HepG2 (cell line): ENCODE data around the gene DCTN1. TPM values are rescaled to one million over a fixed set of nuclear protein-coding genes. Genes with fewer than 3 reads are reported as not detected.

Experiments
- ELK4 ChIP-seq: sonication (generic); formaldehyde crosslinking; IDR thresholded peaks from 2 replicates; pipeline ENCODE4 v1.9.0; 2021; ENCODE audit warnings: missing genetic modification reagents, borderline replicate concordance
- EP300 ChIP-seq, 3 experiments: sonication (generic) in 1 of 3; formaldehyde crosslinking in 1 of 3; IDR thresholded peaks; 2 replicates each; pipeline versions ENCODE4 v1.5.1 to v1.6.1; 2011 to 2020; ENCODE audit warnings: low read depth in 2 of 3, low read length in 2 of 3, borderline replicate concordance in 1 of 3, improper control_type of control experiment in 1 of 3, mild to moderate bottlenecking in 1 of 3, missing genetic modification reagents in 1 of 3, moderate library complexity in 1 of 3
- FOXJ3 ChIP-seq: sonication (generic); formaldehyde crosslinking; IDR thresholded peaks from 2 replicates; pipeline ENCODE4 v1.4.0; 2020; ENCODE audit warnings: missing genetic modification reagents, mild to moderate bottlenecking, borderline replicate concordance
- FOXM1 ChIP-seq: sonication (generic); formaldehyde crosslinking; IDR thresholded peaks from 2 replicates; pipeline ENCODE4 v1.5.0; 2020; ENCODE audit warnings: missing genetic modification reagents
- LBX2 ChIP-seq: sonication (generic); formaldehyde crosslinking; IDR thresholded peaks from 2 replicates; pipeline ENCODE4 v1.5.0; 2020; ENCODE audit warnings: missing genetic modification reagents, mild to moderate bottlenecking, borderline replicate concordance
- RBAK ChIP-seq: sonication (generic); formaldehyde crosslinking; IDR thresholded peaks from 2 replicates; pipeline ENCODE4 v1.5.1; 2020; ENCODE audit warnings: mild to moderate bottlenecking, missing genetic modification reagents
- RNF2 ChIP-seq: fragments of 450-650 bp; conservative IDR thresholded peaks from 2 replicates; pipeline ENCODE4 v1.6.1; 2016; ENCODE audit warnings: low read depth
- SOX6 ChIP-seq, 2 experiments: fragments of 450-650 bp in 1 of 2; sonication (generic) in 1 of 2; formaldehyde crosslinking in 1 of 2; IDR thresholded peaks; 2 replicates each; pipeline versions ENCODE4 v1.4.0 to v1.6.1; 2017 to 2020; ENCODE audit warnings: antibody characterized with exemption in 1 of 2, mild to moderate bottlenecking in 1 of 2, missing genetic modification reagents in 1 of 2
- ZEB1 ChIP-seq: IDR thresholded peaks from 2 replicates; pipeline ENCODE4 v1.6.1; 2012; ENCODE audit warnings: mild to moderate bottlenecking, low read depth, inconsistent platforms; ENCODE audit not compliant: insufficient replicate concordance
- ZNF142 ChIP-seq: sonication (generic); formaldehyde crosslinking; IDR thresholded peaks from 2 replicates; pipeline ENCODE4 v1.4.0; 2020; ENCODE audit warnings: missing genetic modification reagents
- ZNF331 ChIP-seq: sonication (generic); formaldehyde crosslinking; IDR thresholded peaks from 2 replicates; pipeline ENCODE4 v1.4.0; 2020; ENCODE audit warnings: missing genetic modification reagents
- ZNF432 ChIP-seq: sonication (generic); formaldehyde crosslinking; IDR thresholded peaks from 2 replicates; pipeline ENCODE4 v1.5.0; 2020; ENCODE audit warnings: missing genetic modification reagents, mild to moderate bottlenecking, borderline replicate concordance
- ZNF543 ChIP-seq: sonication (generic); formaldehyde crosslinking; IDR thresholded peaks from 2 replicates; pipeline ENCODE4 v1.4.0; 2020; ENCODE audit warnings: mild to moderate bottlenecking, missing genetic modification reagents
- ZNF556 ChIP-seq: sonication (generic); formaldehyde crosslinking; IDR thresholded peaks from 2 replicates; pipeline ENCODE4 v1.4.0; 2020; ENCODE audit warnings: mild to moderate bottlenecking, missing genetic modification reagents, borderline replicate concordance
- ZNF670 ChIP-seq: sonication (generic); formaldehyde crosslinking; IDR thresholded peaks from 2 replicates; pipeline ENCODE4 v1.8.0; 2022; ENCODE audit warnings: mild to moderate bottlenecking, missing genetic modification reagents, borderline replicate concordance
- polyA plus RNA-seq, 8 experiments: library from polyadenylated mRNA; depleted of rRNA in 3 of 8; stranded (reverse) in 7 of 8; unstranded in 1 of 8; fragments of >200 nt; fragmentation: Illumina TruSeq in 4 of 8; extraction: Trizol in 4 of 8; gene quantifications; 2 replicates each; pipeline versions ENCODE4 v1.2.1 to v1.2.3, GENCODE V29; 2011 to 2016; ENCODE audit warnings: low read depth in 4 of 8, missing spikeins in 1 of 8, mixed read lengths in 1 of 8; ENCODE audit not compliant: insufficient read depth in 1 of 8
- total RNA-seq, 5 experiments: library from RNA; depleted of rRNA; stranded (reverse); fragments of >200 nt; fragmentation: Illumina TruSeq; extraction: Trizol; gene quantifications; 2 replicates each; pipeline ENCODE4 v1.2.3, GENCODE V29; 2016; ENCODE audit warnings: low read depth in 1 of 5
- TF ChIP-seq, protein P1 (sequence below): sonication (generic); formaldehyde crosslinking; IDR thresholded peaks from 2 replicates; pipeline ENCODE4 v1.8.0; 2022; ENCODE audit warnings: mild to moderate bottlenecking, missing genetic modification reagents; ENCODE audit not compliant: insufficient replicate concordance
- TF ChIP-seq, protein P2 (sequence below): sonication (generic); formaldehyde crosslinking; conservative IDR thresholded peaks from 2 replicates; pipeline ENCODE4 v1.8.0; 2022; ENCODE audit warnings: missing genetic modification reagents

Gene DCTN1
- total and polyA plus RNA-seq, 2 of the 13 experiments (the other 11 are each of a cell fraction or from before 2014, with no cell fraction given) = 73.2 to 122 TPM

GRCh38 chr2:74421221-74421870 is 41.2 kb upstream of the DCTN1 start, which contains the start of the genes C2orf81 and WDR54 (continued):
- TF ChIP-seq ZNF142 (CRISPR knock-in tag) = peak; percentile 53; the same call in 1 of the 2 replicates
- TF ChIP-seq LBX2 = no peak
- TF ChIP-seq ZNF432 (CRISPR knock-in tag) = no peak
- TF ChIP-seq ELK4 = peak; percentile 52; the same call in 1 of the 2 replicates
- TF ChIP-seq, protein P1, sequence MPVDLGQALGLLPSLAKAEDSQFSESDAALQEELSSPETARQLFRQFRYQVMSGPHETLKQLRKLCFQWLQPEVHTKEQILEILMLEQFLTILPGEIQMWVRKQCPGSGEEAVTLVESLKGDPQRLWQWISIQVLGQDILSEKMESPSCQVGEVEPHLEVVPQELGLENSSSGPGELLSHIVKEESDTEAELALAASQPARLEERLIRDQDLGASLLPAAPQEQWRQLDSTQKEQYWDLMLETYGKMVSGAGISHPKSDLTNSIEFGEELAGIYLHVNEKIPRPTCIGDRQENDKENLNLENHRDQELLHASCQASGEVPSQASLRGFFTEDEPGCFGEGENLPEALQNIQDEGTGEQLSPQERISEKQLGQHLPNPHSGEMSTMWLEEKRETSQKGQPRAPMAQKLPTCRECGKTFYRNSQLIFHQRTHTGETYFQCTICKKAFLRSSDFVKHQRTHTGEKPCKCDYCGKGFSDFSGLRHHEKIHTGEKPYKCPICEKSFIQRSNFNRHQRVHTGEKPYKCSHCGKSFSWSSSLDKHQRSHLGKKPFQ = no peak
- TF ChIP-seq ZNF543 (CRISPR knock-in tag) = peak; percentile 79; the same call in 1 of the 2 replicates
- TF ChIP-seq RNF2 = peak; percentile 80
- no peak for TF ChIP-seq RBAK (CRISPR knock-in tag)
- TF ChIP-seq ZNF670 (CRISPR knock-in tag) = peak; percentile 82; the same call in 1 of the 2 replicates
- no peak for TF ChIP-seq SOX6 (IDR thresholded peaks at IDR 0.05)
- TF ChIP-seq SOX6 (CRISPR knock-in tag; IDR thresholded peaks at IDR 0.05) = peak; percentile 54
- TF ChIP-seq FOXM1 (CRISPR knock-in tag) = no peak
- TF ChIP-seq EP300 (IDR thresholded peaks at IDR 0.05; ENCODE audit: low read depth in 2 of 2, low read length in 2 of 2) = no peak
- TF ChIP-seq EP300 (CRISPR knock-in tag; IDR thresholded peaks at IDR 0.05; ENCODE audit: borderline replicate concordance) = no peak
- TF ChIP-seq ZNF556 (CRISPR knock-in tag) = no peak
- no peak for TF ChIP-seq FOXJ3 (CRISPR knock-in tag)
- peak; percentile 59; the same call in 1 of the 2 replicates for TF ChIP-seq ZNF331
- TF ChIP-seq, protein P2, sequence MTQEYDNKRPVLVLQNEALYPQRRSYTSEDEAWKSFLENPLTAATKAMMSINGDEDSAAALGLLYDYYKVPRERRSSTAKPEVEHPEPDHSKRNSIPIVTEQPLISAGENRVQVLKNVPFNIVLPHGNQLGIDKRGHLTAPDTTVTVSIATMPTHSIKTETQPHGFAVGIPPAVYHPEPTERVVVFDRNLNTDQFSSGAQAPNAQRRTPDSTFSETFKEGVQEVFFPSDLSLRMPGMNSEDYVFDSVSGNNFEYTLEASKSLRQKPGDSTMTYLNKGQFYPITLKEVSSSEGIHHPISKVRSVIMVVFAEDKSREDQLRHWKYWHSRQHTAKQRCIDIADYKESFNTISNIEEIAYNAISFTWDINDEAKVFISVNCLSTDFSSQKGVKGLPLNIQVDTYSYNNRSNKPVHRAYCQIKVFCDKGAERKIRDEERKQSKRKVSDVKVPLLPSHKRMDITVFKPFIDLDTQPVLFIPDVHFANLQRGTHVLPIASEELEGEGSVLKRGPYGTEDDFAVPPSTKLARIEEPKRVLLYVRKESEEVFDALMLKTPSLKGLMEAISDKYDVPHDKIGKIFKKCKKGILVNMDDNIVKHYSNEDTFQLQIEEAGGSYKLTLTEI (CRISPR knock-in tag) = no peak
- no peak for TF ChIP-seq ZEB1
